WERI-Rb-1 (cell line): ENCODE results near the gene CMSS1.

Source experiments
- DNase-seq: peaks from one replicate; pipeline ENCODE4 v3.0.0-alpha.2; 2020
- H3K27ac ChIP-seq: fragments of 250-450 bp; sonication (Bioruptor Pico); 2 replicates; pipeline ENCODE4 v1.5.1; 2020; ENCODE audit warnings: mild to moderate bottlenecking, moderate library complexity
- H3K27me3 ChIP-seq: fragments of 250-450 bp; sonication (Bioruptor Pico); 2 replicates; pipeline ENCODE4 v1.5.1; 2021; ENCODE audit warnings: mild to moderate bottlenecking, low read depth, moderate library complexity; ENCODE audit not compliant: insufficient read depth, severe bottlenecking
- H3K36me3 ChIP-seq: fragments of 250-450 bp; sonication (Bioruptor Pico); 2 replicates; pipeline ENCODE4 v1.5.1; 2020; ENCODE audit warnings: mild to moderate bottlenecking, moderate library complexity
- H3K4me3 ChIP-seq: 2 replicates; pipeline ENCODE4 v1.5.1; 2011; ENCODE audit warnings: low read depth, mild to moderate bottlenecking, control low read depth, low read length
- H3K9me3 ChIP-seq: fragments of 250-450 bp; sonication (Bioruptor Pico); 2 replicates; pipeline ENCODE4 v1.5.1; 2021; ENCODE audit warnings: mild to moderate bottlenecking, moderate library complexity; ENCODE audit not compliant: severe bottlenecking
- CTCF ChIP-seq: IDR thresholded peaks from 2 replicates; pipeline ENCODE4 v1.5.1; 2011; ENCODE audit warnings: low read depth, mild to moderate bottlenecking, control low read depth, inconsistent platforms, low read length

The CMSS1 gene

GRCh38 chr3:100150473-100150872, 332.8 kb downstream of the CMSS1 start:
- Histone ChIP-seq H3K9me3 (peaks cover 4% of the 10 kb centered on the region), H3K36me3 (peaks cover 9% of the 10 kb centered on the region), H3K4me3 (no peak overlapping the region), H3K27ac (no peak overlapping the region), H3K27me3 (no peaks in the 10 kb centered on the region)
- no peak for DNase-seq
- no peak for TF ChIP-seq CTCF

GRCh38 chr3:100151024-100151707, 333.5 kb downstream of the CMSS1 start:
- TF ChIP-seq CTCF = no peak
- H3K9me3 ChIP-seq = peaks cover 5% of the 10 kb centered on the region
- H3K27ac ChIP-seq = no peak overlapping the region
- DNase-seq = no peak
- H3K27me3 ChIP-seq = no peaks in the 10 kb centered on the region
- no peak overlapping the region for H3K4me3 ChIP-seq
- peaks cover 9% of the 10 kb centered on the region for H3K36me3 ChIP-seq

- no peaks in the 10 kb centered on the region for H3K27me3 ChIP-seq
These were observed 336.5 kb downstream of the CMSS1 start for GRCh38 chr3:100154171-100154570.

GRCh38 chr3:100155128-100155527, 337.5 kb downstream of the CMSS1 start:
- H3K27me3 ChIP-seq = no peaks in the 10 kb centered on the region
- no peak overlapping the region for H3K27ac ChIP-seq
- TF ChIP-seq CTCF = no peak
- peaks cover 5% of the 10 kb centered on the region for H3K9me3 ChIP-seq
- peaks cover 13% of the 10 kb centered on the region for H3K36me3 ChIP-seq
- H3K4me3 ChIP-seq = no peak overlapping the region
- DNase-seq = no peak

More at GRCh38 chr3:100154171-100154570, 336.5 kb downstream of the CMSS1 start:
- Histone ChIP-seq H3K36me3 (peaks cover 13% of the 10 kb centered on the region), H3K4me3 (no peak overlapping the region), H3K27ac (no peak overlapping the region), H3K9me3 (peaks cover 5% of the 10 kb centered on the region)
- no peak for DNase-seq
- no peak for TF ChIP-seq CTCF

GRCh38 chr3:100155590-100155989, 337.9 kb downstream of the CMSS1 start:
- no peak for TF ChIP-seq CTCF

GRCh38 chr3:100157685-100158084, 340.0 kb downstream of the CMSS1 start:
- no peak for DNase-seq
- TF ChIP-seq CTCF = no peak
- H3K27me3 ChIP-seq = no peaks in the 10 kb centered on the region

More at GRCh38 chr3:100155590-100155989, 337.9 kb downstream of the CMSS1 start:
- H3K27me3 ChIP-seq = no peaks in the 10 kb centered on the region
- no peak overlapping the region for H3K27ac ChIP-seq
- H3K9me3 ChIP-seq = peaks cover 5% of the 10 kb centered on the region
- H3K36me3 ChIP-seq = peaks cover 13% of the 10 kb centered on the region
- no peak for DNase-seq
- no peak overlapping the region for H3K4me3 ChIP-seq

More at GRCh38 chr3:100157685-100158084, 340.0 kb downstream of the CMSS1 start:
- Histone ChIP-seq H3K36me3 (peaks cover 13% of the 10 kb centered on the region), H3K4me3 (no peak overlapping the region), H3K27ac (no peak overlapping the region), H3K9me3 (peaks cover 5% of the 10 kb centered on the region)
